H9 (cell line): ENCODE data around the gene SECISBP2. TPM values are rescaled to one million over a fixed set of nuclear protein-coding genes. Genes with fewer than 3 reads are reported as not detected.

ENCODE experiments used
- DNase-seq: peaks from one replicate; pipeline ENCODE4 v3.0.0-alpha.2; 2017
- H2AFZ ChIP-seq: one replicate; pipeline ENCODE4 v1.6.1; 2013; ENCODE audit warnings: mild to moderate bottlenecking, low read length, control low read depth, moderate library complexity
- H2AK5ac ChIP-seq: 2 replicates; pipeline ENCODE4 v1.6.1; 2013; ENCODE audit warnings: low read length, control low read depth, mixed read lengths; ENCODE audit not compliant: insufficient read length
- H2BK120ac ChIP-seq: one replicate; pipeline ENCODE4 v1.6.1; 2013; ENCODE audit warnings: low read depth, mild to moderate bottlenecking, low read length, control low read depth, inconsistent platforms; ENCODE audit not compliant: poor library complexity, severe bottlenecking
- H2BK12ac ChIP-seq: 2 replicates; pipeline ENCODE4 v1.6.1; 2013; ENCODE audit warnings: low read length, control low read depth, mixed read lengths, low read depth; ENCODE audit not compliant: insufficient read length
- H2BK15ac ChIP-seq: 2 replicates; pipeline ENCODE4 v1.6.1; 2013; ENCODE audit warnings: low read depth, low read length, control low read depth
- H2BK20ac ChIP-seq: one replicate; pipeline ENCODE4 v1.6.1; 2013; ENCODE audit warnings: low read depth, mild to moderate bottlenecking, low read length, control low read depth, inconsistent platforms; ENCODE audit not compliant: poor library complexity, severe bottlenecking
- H2BK5ac ChIP-seq: 2 replicates; pipeline ENCODE4 v1.6.1; 2013; ENCODE audit warnings: low read length, control low read depth, mixed read lengths; ENCODE audit not compliant: insufficient read length
- H3K14ac ChIP-seq: 2 replicates; pipeline ENCODE4 v1.6.1; 2013; ENCODE audit warnings: low read length, control low read depth; ENCODE audit not compliant: insufficient read depth
- H3K18ac ChIP-seq: 2 replicates; pipeline ENCODE4 v1.6.1; 2013; ENCODE audit warnings: low read depth, mild to moderate bottlenecking, mixed read lengths, low read length, control low read depth; ENCODE audit not compliant: insufficient read length
- H3K23ac ChIP-seq: 2 replicates; pipeline ENCODE4 v1.6.1; 2013; ENCODE audit warnings: low read length, control low read depth, mixed read lengths, low read depth; ENCODE audit not compliant: insufficient read length
- H3K23me2 ChIP-seq: 2 replicates; pipeline ENCODE4 v1.6.1; 2013; ENCODE audit warnings: low read depth, mild to moderate bottlenecking, mixed read lengths, low read length, control low read depth; ENCODE audit not compliant: insufficient read length, poor library complexity, severe bottlenecking
- H3K27ac ChIP-seq: 2 replicates; pipeline ENCODE4 v1.5.1; 2013; ENCODE audit warnings: low read length, control low read depth, mixed read lengths, low read depth; ENCODE audit not compliant: insufficient read length
- H3K27me3 ChIP-seq: 2 replicates; pipeline ENCODE4 v1.6.1; 2013; ENCODE audit warnings: low read length, control low read depth, inconsistent platforms; ENCODE audit not compliant: insufficient read depth
- H3K4ac ChIP-seq: 2 replicates; pipeline ENCODE4 v1.6.1; 2013; ENCODE audit warnings: low read depth, mild to moderate bottlenecking, control low read depth, inconsistent platforms, low read length, moderate library complexity
- H3K4me1 ChIP-seq: 2 replicates; pipeline ENCODE4 v1.6.1; 2013; ENCODE audit warnings: low read length, control low read depth, inconsistent platforms; ENCODE audit not compliant: insufficient read depth
- H3K4me2 ChIP-seq: 2 replicates; pipeline ENCODE4 v1.6.1; 2013; ENCODE audit warnings: low read length, control low read depth, mixed read lengths; ENCODE audit not compliant: insufficient read length, insufficient read depth
- H3K56ac ChIP-seq: 2 replicates; pipeline ENCODE4 v1.6.1; 2013; ENCODE audit warnings: low read depth, mild to moderate bottlenecking, mixed read lengths, low read length, control low read depth; ENCODE audit not compliant: insufficient read length
- H3K79me1 ChIP-seq: 2 replicates; pipeline ENCODE4 v1.6.1; 2013; ENCODE audit warnings: low read depth, mild to moderate bottlenecking, moderate library complexity, low read length, control low read depth, inconsistent platforms; ENCODE audit not compliant: insufficient read depth, poor library complexity, severe bottlenecking
- H3K79me2 ChIP-seq: 2 replicates; pipeline ENCODE4 v1.6.1; 2013; ENCODE audit warnings: low read length, control low read depth, inconsistent platforms; ENCODE audit not compliant: insufficient read depth
- H3K9ac ChIP-seq: 2 replicates; pipeline ENCODE4 v1.6.1; 2013; ENCODE audit warnings: low read length, control low read depth, mixed read lengths; ENCODE audit not compliant: insufficient read length; ENCODE audit errors: extremely low read depth
- H3K9me3 ChIP-seq: one replicate; pipeline ENCODE4 v1.6.1; 2013; ENCODE audit warnings: low read depth, low read length, inconsistent platforms; ENCODE audit not compliant: control insufficient read depth
- H3T11ph ChIP-seq: one replicate; pipeline ENCODE4 v1.6.1; 2013; ENCODE audit warnings: mild to moderate bottlenecking, low read length, control low read depth, inconsistent platforms
- H4K20me1 ChIP-seq: one replicate; pipeline ENCODE4 v1.6.1; 2013; ENCODE audit not compliant: control insufficient read depth, insufficient read length, insufficient read depth
- H4K5ac ChIP-seq: 2 replicates; pipeline ENCODE4 v1.6.1; 2013; ENCODE audit warnings: low read depth, mild to moderate bottlenecking, mixed read lengths, low read length, control low read depth; ENCODE audit not compliant: insufficient read length
- H4K8ac ChIP-seq: replicated peaks from 2 replicates; pipeline ENCODE4 v1.6.1; 2013; ENCODE audit warnings: low read length, control low read depth, mixed read lengths, low read depth; ENCODE audit not compliant: insufficient read length
- H4K91ac ChIP-seq: 2 replicates; pipeline ENCODE4 v1.6.1; 2013; ENCODE audit warnings: low read depth, mild to moderate bottlenecking, moderate library complexity, mixed read lengths, low read length, control low read depth; ENCODE audit not compliant: insufficient read length
- H3K27ac Mint-ChIP-seq, 3 experiments: 2 replicates in 2 of 3; 3 replicates in 1 of 3; pipeline ENCODE4 v1.8.0; 2020 to 2021; ENCODE audit warnings: mixed read lengths in 3 of 3, mild to moderate bottlenecking in 1 of 3, moderate library complexity in 1 of 3
- H3K27me3 Mint-ChIP-seq: 2 replicates; pipeline ENCODE4 v1.8.0; 2021; ENCODE audit warnings: low read depth, mild to moderate bottlenecking, moderate library complexity, mixed read lengths
- H3K36me3 Mint-ChIP-seq, 3 experiments: 2 replicates in 2 of 3; 3 replicates in 1 of 3; pipeline ENCODE4 v1.8.0; 2020 to 2021; ENCODE audit warnings: low read depth in 3 of 3, mixed read lengths in 3 of 3; ENCODE audit not compliant: insufficient read depth in 1 of 3
- H3K4me1 Mint-ChIP-seq, 2 experiments: 2 replicates each; pipeline ENCODE4 v1.8.0; 2020; ENCODE audit warnings: mixed read lengths in 2 of 2
- H3K4me3 Mint-ChIP-seq, 2 experiments: 2 replicates in 1 of 2; 3 replicates in 1 of 2; pipeline ENCODE4 v1.8.0; 2020 to 2021; ENCODE audit warnings: mild to moderate bottlenecking in 2 of 2, mixed read lengths in 2 of 2, moderate library complexity in 1 of 2
- H3K9me3 Mint-ChIP-seq, 2 experiments: 2 replicates in 1 of 2; 3 replicates in 1 of 2; pipeline ENCODE4 v1.8.0; 2020; ENCODE audit warnings: mild to moderate bottlenecking in 2 of 2, mixed read lengths in 2 of 2, moderate library complexity in 1 of 2
- WGBS: extraction: QIAGEN DNeasy Blood & Tissue Kit; methylation state at CpG from one replicate; pipeline ENCODE4 v1.1.7; 2013; ENCODE audit warnings: missing lambda C conversion rate, low lambda C conversion rate, mixed read lengths; ENCODE audit not compliant: insufficient read length; ENCODE audit errors: extremely low coverage; 5-methylcytosine and 5-hydroxymethylcytosine counted together
- total RNA-seq: library from RNA; stranded (reverse); gene quantifications from 2 replicates; pipeline ENCODE4 v1.2.1, GENCODE V29; 2021
- TF ChIP-seq, protein P1 (sequence below): fragments of 200-600 bp; sonication (generic); conservative IDR thresholded peaks from 3 replicates; pipeline ENCODE4 v1.8.0; 2021; ENCODE audit warnings: antibody characterized with exemption, mild to moderate bottlenecking

SECISBP2 gene
- total RNA-seq, 1 experiment from 2014 or later = 62.7 TPM

DNA sequence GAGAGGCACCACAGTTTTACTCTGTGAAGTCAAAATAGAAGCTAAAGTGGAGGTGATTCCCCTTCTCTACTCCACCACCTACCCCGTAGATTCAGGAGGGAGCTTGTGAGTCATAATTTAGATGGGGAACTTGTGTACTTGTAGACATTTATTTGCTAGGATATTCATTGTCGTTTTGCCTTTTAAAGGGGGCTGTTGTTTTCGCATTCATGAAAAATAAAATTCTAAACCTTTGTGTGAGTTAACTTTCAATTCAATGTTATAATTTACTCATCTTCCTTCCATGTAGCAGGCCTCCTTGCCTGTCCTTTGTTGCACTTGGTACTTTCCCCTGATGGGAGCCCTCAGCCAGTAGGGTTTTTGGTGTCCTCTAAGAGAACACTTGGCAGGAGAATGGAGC, 22.0 kb downstream of the SECISBP2 start:
- Histone ChIP-seq H3K18ac (no peak overlapping the region), H4K8ac (no peak overlapping the region), H2AK5ac (no peak overlapping the region), H3K27ac (no peak overlapping the region), H2AFZ (no peak overlapping the region), H2BK5ac (no peak overlapping the region), H3K27me3 (no peaks in the 10 kb centered on the region), H3K23me2 (no peaks in the 10 kb centered on the region), H3K23ac (no peak overlapping the region), H3K14ac (no peak overlapping the region), H2BK15ac (no peak overlapping the region), H3K9ac (no peak overlapping the region), H3K4me1 (no peaks in the 10 kb centered on the region), H3K4ac (no peak overlapping the region), H3K56ac (no peak overlapping the region), H4K20me1 (no peaks in the 10 kb centered on the region), H3K4me2 (no peak overlapping the region), H2BK120ac (no peak overlapping the region), H2BK20ac (no peak overlapping the region), H3K9me3 (no peaks in the 10 kb centered on the region), H3K79me2 (no peaks in the 10 kb centered on the region), H4K91ac (no peak overlapping the region), H4K5ac (no peak overlapping the region), H3T11ph (no peak overlapping the region), H2BK12ac (no peak overlapping the region), H3K79me1 (no peaks in the 10 kb centered on the region)
- no peak overlapping the region for H3K27ac Mint-ChIP-seq
- WGBS = no CpG with 5 or more reads among the region's 3 CpGs
- H3K9me3 Mint-ChIP-seq = no peaks in the 10 kb centered on the region
- DNase-seq = no peak
- no peaks in the 10 kb centered on the region for H3K27me3 Mint-ChIP-seq
- H3K36me3 Mint-ChIP-seq = peaks cover 38 to 91% (median 90%) of the 10 kb centered on the region in 3 experiments; a peak in 6 of 7 replicates
- no peak overlapping the region for H3K4me3 Mint-ChIP-seq
- TF ChIP-seq, protein P1, sequence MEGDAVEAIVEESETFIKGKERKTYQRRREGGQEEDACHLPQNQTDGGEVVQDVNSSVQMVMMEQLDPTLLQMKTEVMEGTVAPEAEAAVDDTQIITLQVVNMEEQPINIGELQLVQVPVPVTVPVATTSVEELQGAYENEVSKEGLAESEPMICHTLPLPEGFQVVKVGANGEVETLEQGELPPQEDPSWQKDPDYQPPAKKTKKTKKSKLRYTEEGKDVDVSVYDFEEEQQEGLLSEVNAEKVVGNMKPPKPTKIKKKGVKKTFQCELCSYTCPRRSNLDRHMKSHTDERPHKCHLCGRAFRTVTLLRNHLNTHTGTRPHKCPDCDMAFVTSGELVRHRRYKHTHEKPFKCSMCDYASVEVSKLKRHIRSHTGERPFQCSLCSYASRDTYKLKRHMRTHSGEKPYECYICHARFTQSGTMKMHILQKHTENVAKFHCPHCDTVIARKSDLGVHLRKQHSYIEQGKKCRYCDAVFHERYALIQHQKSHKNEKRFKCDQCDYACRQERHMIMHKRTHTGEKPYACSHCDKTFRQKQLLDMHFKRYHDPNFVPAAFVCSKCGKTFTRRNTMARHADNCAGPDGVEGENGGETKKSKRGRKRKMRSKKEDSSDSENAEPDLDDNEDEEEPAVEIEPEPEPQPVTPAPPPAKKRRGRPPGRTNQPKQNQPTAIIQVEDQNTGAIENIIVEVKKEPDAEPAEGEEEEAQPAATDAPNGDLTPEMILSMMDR = no peak
- no peaks in the 10 kb centered on the region for H3K4me1 Mint-ChIP-seq
